ENCODE measurements around the gene CHST8.

- no peak for TF ChIP-seq CTCF (IDR thresholded peaks at IDR 0.05; ENCODE audit: insufficient read depth, low read length, poor library complexity, severe bottlenecking)
- TF ChIP-seq EZH2phosphoT487 (conservative IDR thresholded peaks at IDR 0.05; ENCODE audit: low read length): no peak
Observed at GRCh38 chr19:33620611-33621010, 1.1 kb upstream of the CHST8 start.
